GM10248 (cell line): Measurements from ENCODE around the gene CDKN1C.

ENCODE experiments used
- CTCF ChIA-PET: fragments of 300-600 bp; sonication (Branson Sonifier 250); formaldehyde crosslinking; extraction: SDS; loops from one replicate; lab custom pipeline; 2021; ENCODE audit warnings: antibody characterized with exemption; lab: Yijun Ruan, JAX
- POLR2A ChIA-PET: fragments of 350-650 bp; sonication (Branson Sonifier 250); formaldehyde crosslinking; extraction: SDS; loops from one replicate; lab custom pipeline; 2020; ENCODE audit warnings: antibody characterized with exemption; lab: Yijun Ruan, JAX
- DNase-seq: peaks from one replicate; pipeline ENCODE4 v3.0.0; 2012; ENCODE audit errors: extremely low spot score
- TF ChIP-seq, protein P1 (sequence below): IDR thresholded peaks from 2 replicates; pipeline ENCODE4 v1.5.1; 2012; ENCODE audit warnings: mild to moderate bottlenecking, low read depth; ENCODE audit errors: extremely low read depth, missing control alignments, control extremely low read depth

The CDKN1C gene

GRCh38 chr11:2867722-2868505, 17.7 kb downstream of the CDKN1C start:
- TF ChIP-seq, protein P1, sequence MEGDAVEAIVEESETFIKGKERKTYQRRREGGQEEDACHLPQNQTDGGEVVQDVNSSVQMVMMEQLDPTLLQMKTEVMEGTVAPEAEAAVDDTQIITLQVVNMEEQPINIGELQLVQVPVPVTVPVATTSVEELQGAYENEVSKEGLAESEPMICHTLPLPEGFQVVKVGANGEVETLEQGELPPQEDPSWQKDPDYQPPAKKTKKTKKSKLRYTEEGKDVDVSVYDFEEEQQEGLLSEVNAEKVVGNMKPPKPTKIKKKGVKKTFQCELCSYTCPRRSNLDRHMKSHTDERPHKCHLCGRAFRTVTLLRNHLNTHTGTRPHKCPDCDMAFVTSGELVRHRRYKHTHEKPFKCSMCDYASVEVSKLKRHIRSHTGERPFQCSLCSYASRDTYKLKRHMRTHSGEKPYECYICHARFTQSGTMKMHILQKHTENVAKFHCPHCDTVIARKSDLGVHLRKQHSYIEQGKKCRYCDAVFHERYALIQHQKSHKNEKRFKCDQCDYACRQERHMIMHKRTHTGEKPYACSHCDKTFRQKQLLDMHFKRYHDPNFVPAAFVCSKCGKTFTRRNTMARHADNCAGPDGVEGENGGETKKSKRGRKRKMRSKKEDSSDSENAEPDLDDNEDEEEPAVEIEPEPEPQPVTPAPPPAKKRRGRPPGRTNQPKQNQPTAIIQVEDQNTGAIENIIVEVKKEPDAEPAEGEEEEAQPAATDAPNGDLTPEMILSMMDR: no peak
- DNase-seq: no peak
- ChIA-PET CTCF (interaction anchor here (1.8 kb wide), 1 partner anchor 335 kb away, joined by 7 read pairs; no protein-coding TSS in a partner anchor), POLR2A (no interaction called here)

DNA sequence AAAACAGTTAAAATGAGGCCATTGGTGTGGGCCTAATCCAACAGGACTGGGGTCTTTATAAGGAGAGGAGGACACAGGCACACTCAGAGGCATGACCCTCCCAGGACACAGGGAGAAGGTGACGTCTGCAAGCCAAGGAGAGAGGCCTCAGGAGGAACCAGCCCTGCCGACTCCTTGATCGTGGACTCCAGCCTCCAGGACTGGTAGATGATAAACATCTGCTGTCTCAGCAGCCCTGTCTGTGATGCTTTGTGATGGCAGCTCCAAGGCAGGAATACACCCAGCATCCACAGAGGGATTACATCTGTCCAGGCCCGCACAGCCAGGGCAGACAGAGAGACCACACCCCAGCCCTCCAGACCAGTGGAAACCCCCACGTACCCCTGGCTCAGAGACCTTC, 18.4 kb downstream of the CDKN1C start:
- TF ChIP-seq, protein P1: no peak
- no peak for DNase-seq
- ChIA-PET CTCF (no interaction called here), POLR2A (no interaction called here)

- CTCF ChIA-PET: no interaction called here
- POLR2A ChIA-PET: no interaction called here
- no peak for DNase-seq
- TF ChIP-seq, protein P1: no peak
Observed at GRCh38 chr11:2865922-2866577, 19.5 kb downstream of the CDKN1C start.

DNA sequence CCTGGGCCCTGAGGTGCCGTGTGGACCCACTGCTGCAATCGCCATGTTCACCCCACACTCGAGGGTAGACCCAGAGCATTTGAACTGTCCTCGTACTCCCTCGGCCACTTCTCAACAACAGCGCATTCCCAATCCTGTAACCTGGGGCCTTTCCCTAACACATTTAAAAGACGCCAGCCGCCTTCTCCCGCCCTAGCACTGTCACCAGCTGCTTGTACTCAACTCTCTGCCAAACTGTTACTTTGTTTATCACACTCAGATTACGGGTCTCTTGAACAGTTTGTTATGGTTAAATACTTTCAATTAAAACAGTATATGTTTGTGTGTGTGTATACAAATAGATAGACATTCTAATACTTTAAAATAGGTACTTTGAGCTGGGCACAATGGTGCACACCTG, 20.7 kb downstream of the CDKN1C start:
- ChIA-PET CTCF (no interaction called here), POLR2A (no interaction called here)
- DNase-seq: no peak
- TF ChIP-seq, protein P1: no peak

GRCh38 chr11:2863276-2863618, 22.3 kb downstream of the CDKN1C start:
- ChIA-PET POLR2A (no interaction called here), CTCF (no interaction called here)
- DNase-seq: no peak
- TF ChIP-seq, protein P1: no peak

DNA sequence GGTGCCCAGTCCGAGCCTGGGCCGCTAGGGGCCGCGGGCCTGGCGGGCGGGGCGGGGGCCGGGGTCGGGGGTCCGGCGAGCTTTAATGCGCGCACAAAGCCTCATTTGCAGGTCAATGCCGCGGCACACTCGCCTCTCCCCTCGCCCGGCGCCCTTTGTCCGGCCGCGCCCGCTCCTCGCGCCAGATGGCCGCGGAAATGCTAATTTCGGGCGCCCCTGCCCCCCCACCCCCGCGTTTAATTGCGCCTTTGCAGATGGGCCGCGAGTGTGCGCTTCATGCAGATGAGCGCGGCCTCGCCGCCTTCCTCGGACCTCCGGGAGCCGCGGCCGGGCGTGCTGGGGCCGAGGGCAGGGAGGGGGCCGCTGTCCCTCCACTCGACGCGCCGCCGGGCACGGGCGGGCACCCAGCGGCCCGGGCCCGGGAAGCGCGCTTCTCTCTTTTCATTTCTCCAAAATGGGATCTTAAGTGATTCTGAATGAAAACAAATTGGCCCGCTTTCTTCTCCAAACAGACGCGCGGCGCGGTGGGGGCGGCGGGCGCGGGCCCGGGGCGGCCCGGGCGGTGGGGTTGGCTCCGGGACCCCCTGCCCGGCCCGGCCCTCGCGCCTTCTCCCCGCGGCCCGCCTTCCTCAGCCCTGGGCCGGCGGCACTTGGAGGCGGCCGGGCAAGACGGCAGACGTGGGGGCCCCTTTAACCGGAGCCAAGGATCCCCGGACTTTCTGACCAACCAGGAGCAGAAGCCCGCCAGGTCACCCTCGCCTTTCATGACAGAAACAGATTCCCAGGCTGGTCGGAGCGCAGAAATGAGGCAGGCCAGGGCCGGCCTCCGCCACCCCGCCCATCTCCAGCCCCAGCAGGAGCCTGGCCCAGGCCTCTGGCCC, 22.9 kb downstream of the CDKN1C start:
- POLR2A ChIA-PET: no interaction called here
- CTCF ChIA-PET: no interaction called here
- TF ChIP-seq, protein P1: no peak
- DNase-seq: no peak
